Endothelial cell of umbilical vein (primary cell): ENCODE data around the gene SMIM38.

ENCODE experiments used
- CTCF ChIP-seq, 2 donors: IDR thresholded peaks; 1 replicate in 1 of 2; 2 replicates in 1 of 2; pipeline ENCODE4 v1.5.1; 2011; ENCODE audit warnings: low read length in 2 of 2, mild to moderate bottlenecking in 2 of 2, moderate library complexity in 2 of 2, control low read depth in 1 of 2, inconsistent platforms in 1 of 2, low read depth in 1 of 2; ENCODE audit not compliant: insufficient read depth in 1 of 2; ENCODE audit errors: extremely low read depth in 1 of 2
- EZH2 ChIP-seq: IDR thresholded peaks from 2 replicates; pipeline ENCODE4 v1.6.1; 2012; ENCODE audit warnings: borderline replicate concordance, low read depth, mild to moderate bottlenecking, moderate library complexity, low read length, inconsistent platforms; ENCODE audit not compliant: severe bottlenecking
- FOS ChIP-seq: IDR thresholded peaks from 2 replicates; pipeline ENCODE4 v1.6.1; 2011; ENCODE audit warnings: mild to moderate bottlenecking, low read length, moderate library complexity, borderline replicate concordance; ENCODE audit not compliant: insufficient read depth
- GATA2 ChIP-seq: IDR thresholded peaks from 2 replicates; pipeline ENCODE4 v1.7.0; 2011; ENCODE audit warnings: low read depth, mild to moderate bottlenecking, moderate library complexity, mixed read lengths, low read length; ENCODE audit not compliant: insufficient read length, insufficient read depth
- JUN ChIP-seq: IDR thresholded peaks from 2 replicates; pipeline ENCODE4 v1.6.1; 2011; ENCODE audit warnings: borderline replicate concordance, low read depth; ENCODE audit not compliant: insufficient read length, insufficient read depth
- MAX ChIP-seq: IDR thresholded peaks from 2 replicates; pipeline ENCODE4 v1.6.1; 2011; ENCODE audit not compliant: insufficient read depth, insufficient read length
- MYC ChIP-seq: IDR thresholded peaks from one replicate; pipeline ENCODE4 v1.6.1; 2011; ENCODE audit warnings: mild to moderate bottlenecking, low read depth, low read length
- POLR2A ChIP-seq: IDR thresholded peaks from 2 replicates; pipeline ENCODE4 v1.6.1; 2012; ENCODE audit warnings: low read depth, mild to moderate bottlenecking, control low read depth, low read length
- POLR2AphosphoS5 ChIP-seq: IDR thresholded peaks from 2 replicates; pipeline ENCODE4 v1.6.1; 2012; ENCODE audit warnings: low read depth, mild to moderate bottlenecking, control low read depth, low read length, moderate library complexity; ENCODE audit not compliant: insufficient read depth

GRCh38 chr11:69121021-69121420 lies 34.7 kb upstream of the SMIM38 start:
- TF ChIP-seq POLR2A: no peak
- TF ChIP-seq CTCF (IDR thresholded peaks at IDR 0.05; ENCODE audit: extremely low read depth in 1 of 2, insufficient read depth in 1 of 2, low read depth in 1 of 2, low read length in 2 of 2): no peak
- no peak for TF ChIP-seq FOS
- no peak for TF ChIP-seq MAX
- no peak for TF ChIP-seq EZH2
- TF ChIP-seq POLR2AphosphoS5: no peak
- TF ChIP-seq MYC: no peak
- TF ChIP-seq JUN: no peak
- no peak for TF ChIP-seq GATA2
